Measurements from ENCODE around the gene SMURF2. TPM values are rescaled to one million over a fixed set of nuclear protein-coding genes. Genes with fewer than 3 reads are reported as not detected.

SMURF2 gene
- total and polyA plus RNA-seq, 2 experiments from 2014 or later, result 17.1 to 31.3 TPM

- Histone ChIP-seq H3K4me2 (peak overlapping the region; percentile 74), H3K4me3 (no peak overlapping the region), H3K27me3 (no peaks in the 10 kb centered on the region), H3K9me2 (replicated peaks; ENCODE audit: insufficient read depth) (no peaks in the 10 kb centered on the region), H3K79me2 (peaks cover 66% of the 10 kb centered on the region), H2AFZ (no peak overlapping the region), H3K27ac (no peak overlapping the region), H3K4me1 (ENCODE audit: insufficient read depth) (no peaks in the 10 kb centered on the region), H3K36me3 (replicated peaks; ENCODE audit: insufficient read depth, low read depth) (peaks cover 1% of the 10 kb centered on the region), H3K9me3 (ENCODE audit: low read depth) (no peaks in the 10 kb centered on the region), H4K20me1 (ENCODE audit: insufficient read depth, poor library complexity, severe bottlenecking) (peaks cover 50% of the 10 kb centered on the region)
- TF ChIP-seq EZH2phosphoT487 (IDR thresholded peaks at IDR 0.05; ENCODE audit: low read depth, severe bottlenecking, unreplicated experiment), result no peak
- 92% methylated on average over 6 of the region's 6 CpGs for WGBS (ENCODE audit: low lambda C conversion rate, missing lambda C conversion rate)
- no peak for DNase-seq (ENCODE audit: low spot score)
Observed at GRCh38 chr17:64509179-64509578, 152.9 kb downstream of the SMURF2 start.

- H3K4me2 ChIP-seq, result peak overlapping the region; percentile 74
- no peak for DNase-seq (ENCODE audit: low spot score)
- no peak overlapping the region for H2AFZ ChIP-seq
- H3K27ac ChIP-seq, result no peak overlapping the region
- 79% methylated on average over 2 of the region's 2 CpGs for WGBS (ENCODE audit: low lambda C conversion rate, missing lambda C conversion rate)
- H3K9me3 ChIP-seq (ENCODE audit: low read depth), result no peaks in the 10 kb centered on the region
- H3K36me3 ChIP-seq (replicated peaks; ENCODE audit: insufficient read depth, low read depth), result no peaks in the 10 kb centered on the region
- no peaks in the 10 kb centered on the region for H3K27me3 ChIP-seq
- H4K20me1 ChIP-seq (ENCODE audit: insufficient read depth, poor library complexity, severe bottlenecking), result peaks cover 55% of the 10 kb centered on the region
- H3K79me2 ChIP-seq, result peaks cover 69% of the 10 kb centered on the region
- peaks cover 4% of the 10 kb centered on the region for H3K4me1 ChIP-seq (ENCODE audit: insufficient read depth)
- no peak overlapping the region for H3K4me3 ChIP-seq
- no peaks in the 10 kb centered on the region for H3K9me2 ChIP-seq (replicated peaks; ENCODE audit: insufficient read depth)
- TF ChIP-seq EZH2 (IDR thresholded peaks at IDR 0.05; ENCODE audit: borderline replicate concordance), result no peak
Observed at GRCh38 chr17:64508683-64509082, 153.4 kb downstream of the SMURF2 start.

GRCh38 chr17:64507413-64507782 lies 154.7 kb downstream of the SMURF2 start:
- no peaks in the 10 kb centered on the region for H3K36me3 ChIP-seq (replicated peaks; ENCODE audit: insufficient read depth, low read depth)
- no peaks in the 10 kb centered on the region for H3K9me2 ChIP-seq (replicated peaks; ENCODE audit: insufficient read depth)
- H3K27ac ChIP-seq, result peak overlapping the region; percentile 100
- peak overlapping the region; percentile 74 for H3K4me2 ChIP-seq
- 2% methylated on average over 13 of the region's 13 CpGs for WGBS (ENCODE audit: low lambda C conversion rate, missing lambda C conversion rate)
- H3K79me2 ChIP-seq, result peaks cover 74% of the 10 kb centered on the region
- H4K20me1 ChIP-seq (ENCODE audit: insufficient read depth, poor library complexity, severe bottlenecking), result peaks cover 65% of the 10 kb centered on the region
- H3K4me3 ChIP-seq, result peak overlapping the region; percentile 58
- TF ChIP-seq, protein P1, sequence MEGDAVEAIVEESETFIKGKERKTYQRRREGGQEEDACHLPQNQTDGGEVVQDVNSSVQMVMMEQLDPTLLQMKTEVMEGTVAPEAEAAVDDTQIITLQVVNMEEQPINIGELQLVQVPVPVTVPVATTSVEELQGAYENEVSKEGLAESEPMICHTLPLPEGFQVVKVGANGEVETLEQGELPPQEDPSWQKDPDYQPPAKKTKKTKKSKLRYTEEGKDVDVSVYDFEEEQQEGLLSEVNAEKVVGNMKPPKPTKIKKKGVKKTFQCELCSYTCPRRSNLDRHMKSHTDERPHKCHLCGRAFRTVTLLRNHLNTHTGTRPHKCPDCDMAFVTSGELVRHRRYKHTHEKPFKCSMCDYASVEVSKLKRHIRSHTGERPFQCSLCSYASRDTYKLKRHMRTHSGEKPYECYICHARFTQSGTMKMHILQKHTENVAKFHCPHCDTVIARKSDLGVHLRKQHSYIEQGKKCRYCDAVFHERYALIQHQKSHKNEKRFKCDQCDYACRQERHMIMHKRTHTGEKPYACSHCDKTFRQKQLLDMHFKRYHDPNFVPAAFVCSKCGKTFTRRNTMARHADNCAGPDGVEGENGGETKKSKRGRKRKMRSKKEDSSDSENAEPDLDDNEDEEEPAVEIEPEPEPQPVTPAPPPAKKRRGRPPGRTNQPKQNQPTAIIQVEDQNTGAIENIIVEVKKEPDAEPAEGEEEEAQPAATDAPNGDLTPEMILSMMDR (IDR thresholded peaks at IDR 0.05; ENCODE audit: poor library complexity), result peak; percentile 52
- TF ChIP-seq EZH2 (IDR thresholded peaks at IDR 0.05; ENCODE audit: borderline replicate concordance) (no peak), EZH2phosphoT487 (IDR thresholded peaks at IDR 0.05; ENCODE audit: low read depth, severe bottlenecking, unreplicated experiment) (no peak)
- peaks cover 13% of the 10 kb centered on the region for H3K4me1 ChIP-seq (ENCODE audit: insufficient read depth)
- H2AFZ ChIP-seq, result peak overlapping the region; percentile 49
- DNase-seq (ENCODE audit: low spot score), result peak; percentile 81
- H3K27me3 ChIP-seq, result no peaks in the 10 kb centered on the region
- no peaks in the 10 kb centered on the region for H3K9me3 ChIP-seq (ENCODE audit: low read depth)

- Histone ChIP-seq H4K20me1 (ENCODE audit: insufficient read depth, poor library complexity, severe bottlenecking) (peaks cover 65% of the 10 kb centered on the region), H3K4me3 (peak within 1 kb of the TSS; percentile 93), H2AFZ (peak within 1 kb of the TSS; percentile 49), H3K27ac (peak within 1 kb of the TSS; percentile 100), H3K79me2 (peaks cover 75% of the 10 kb centered on the region), H3K9me3 (ENCODE audit: low read depth) (no peaks in the 10 kb centered on the region), H3K36me3 (replicated peaks; ENCODE audit: insufficient read depth, low read depth) (no peaks in the 10 kb centered on the region), H3K9me2 (replicated peaks; ENCODE audit: insufficient read depth) (no peaks in the 10 kb centered on the region), H3K4me2 (peak within 1 kb of the TSS; percentile 74), H3K27me3 (no peaks in the 10 kb centered on the region), H3K4me1 (ENCODE audit: insufficient read depth) (peaks cover 13% of the 10 kb centered on the region)
- under 1% methylated on average over 72 of the region's 77 CpGs for WGBS (ENCODE audit: low lambda C conversion rate, missing lambda C conversion rate)
- DNase-seq (ENCODE audit: low spot score), result peak; percentile 97
- TF ChIP-seq, protein P1 (IDR thresholded peaks at IDR 0.05; ENCODE audit: poor library complexity), result no peak
- TF ChIP-seq EZH2phosphoT487 (IDR thresholded peaks at IDR 0.05; ENCODE audit: low read depth, severe bottlenecking, unreplicated experiment), result no peak
- no peak for TF ChIP-seq EZH2 (IDR thresholded peaks at IDR 0.05; ENCODE audit: borderline replicate concordance)
Observed at GRCh38 chr17:64506576-64507412, 155.3 kb downstream of the SMURF2 start, which contains the start of gene CEP95. Gene CEP95 (plus strand): TSS chr17:64506977. CDS start chr17:64507098, 121 bp downstream.

All from hepatocyte (in vitro differentiated cells).